Neural crest cell (in vitro differentiated cells): ENCODE results near the gene DGUOK. TPM values are rescaled to one million over a fixed set of nuclear protein-coding genes. Genes with fewer than 3 reads are reported as not detected.

Experiments used
- DNase-seq: peaks from one replicate; pipeline ENCODE4 v3.0.0; 2021; ENCODE audit warnings: low read depth, mixed read lengths, low spot score
- H3K27ac Mint-ChIP-seq: one replicate; pipeline ENCODE4 v1.8.0; 2021; ENCODE audit warnings: mild to moderate bottlenecking, mixed read lengths; ENCODE audit not compliant: unreplicated experiment
- H3K27me3 Mint-ChIP-seq: 2 replicates; pipeline ENCODE4 v1.8.0; 2021; ENCODE audit warnings: low read depth, mild to moderate bottlenecking, mixed read lengths
- H3K36me3 Mint-ChIP-seq: 2 replicates; pipeline ENCODE4 v1.8.0; 2021; ENCODE audit warnings: low read depth, mild to moderate bottlenecking, mixed read lengths
- H3K4me1 Mint-ChIP-seq: 2 replicates; pipeline ENCODE4 v1.8.0; 2021; ENCODE audit warnings: mixed read lengths
- H3K4me3 Mint-ChIP-seq: one replicate; pipeline ENCODE4 v1.8.0; 2021; ENCODE audit warnings: mild to moderate bottlenecking, mixed read lengths
- H3K9me3 Mint-ChIP-seq: 2 replicates; pipeline ENCODE4 v1.8.0; 2021; ENCODE audit warnings: mixed read lengths
- total RNA-seq: library from RNA; stranded (reverse); gene quantifications from 2 replicates; pipeline ENCODE4 v1.2.1, GENCODE V29; 2021
- TF ChIP-seq, protein P1 (sequence below): fragments of 200-600 bp; sonication (generic); conservative IDR thresholded peaks from 2 replicates; pipeline ENCODE4 v1.5.0; 2021; ENCODE audit warnings: antibody characterized with exemption, mild to moderate bottlenecking

DGUOK gene
- total RNA-seq, 1 donor from 2014 or later: 100 TPM

DNA sequence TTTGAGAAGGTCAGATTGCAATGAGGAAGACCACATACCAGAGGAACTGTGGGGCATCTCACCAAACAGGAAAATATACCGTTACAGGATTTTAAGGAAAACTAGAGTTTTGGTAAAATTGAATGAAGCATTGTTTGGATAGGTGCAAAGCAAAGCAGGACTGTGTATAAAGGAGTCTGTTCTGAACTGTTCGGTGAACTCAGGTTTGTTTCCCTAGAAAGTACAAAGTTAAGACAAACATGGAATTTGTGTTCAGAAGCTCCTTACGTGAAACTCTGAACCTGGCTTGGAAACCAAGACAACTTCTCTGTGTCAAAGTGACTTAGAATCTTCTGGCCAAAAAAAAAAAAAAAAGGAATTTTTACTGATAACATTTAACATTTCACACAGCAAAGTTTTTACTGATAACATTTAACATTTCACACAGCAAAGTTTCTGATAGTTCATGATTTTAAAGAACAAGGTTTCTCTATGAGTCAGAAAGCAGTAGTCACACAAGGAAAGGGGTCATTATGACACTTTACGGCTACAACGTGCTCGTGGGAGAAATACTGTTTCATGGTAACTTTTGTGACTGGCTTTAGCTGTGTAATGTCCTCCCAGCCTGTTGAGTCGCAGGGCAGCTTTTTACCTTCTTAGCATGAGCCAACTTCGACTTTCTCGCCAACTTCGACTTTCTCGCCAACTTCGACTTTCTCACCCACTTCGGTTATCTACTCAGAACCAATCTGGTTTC, 36.9 kb downstream of the DGUOK start:
- H3K9me3 Mint-ChIP-seq: peaks cover 6% of the 10 kb centered on the region
- H3K4me1 Mint-ChIP-seq: no peaks in the 10 kb centered on the region
- H3K4me3 Mint-ChIP-seq: no peak overlapping the region
- H3K27me3 Mint-ChIP-seq: no peaks in the 10 kb centered on the region
- TF ChIP-seq, protein P1, sequence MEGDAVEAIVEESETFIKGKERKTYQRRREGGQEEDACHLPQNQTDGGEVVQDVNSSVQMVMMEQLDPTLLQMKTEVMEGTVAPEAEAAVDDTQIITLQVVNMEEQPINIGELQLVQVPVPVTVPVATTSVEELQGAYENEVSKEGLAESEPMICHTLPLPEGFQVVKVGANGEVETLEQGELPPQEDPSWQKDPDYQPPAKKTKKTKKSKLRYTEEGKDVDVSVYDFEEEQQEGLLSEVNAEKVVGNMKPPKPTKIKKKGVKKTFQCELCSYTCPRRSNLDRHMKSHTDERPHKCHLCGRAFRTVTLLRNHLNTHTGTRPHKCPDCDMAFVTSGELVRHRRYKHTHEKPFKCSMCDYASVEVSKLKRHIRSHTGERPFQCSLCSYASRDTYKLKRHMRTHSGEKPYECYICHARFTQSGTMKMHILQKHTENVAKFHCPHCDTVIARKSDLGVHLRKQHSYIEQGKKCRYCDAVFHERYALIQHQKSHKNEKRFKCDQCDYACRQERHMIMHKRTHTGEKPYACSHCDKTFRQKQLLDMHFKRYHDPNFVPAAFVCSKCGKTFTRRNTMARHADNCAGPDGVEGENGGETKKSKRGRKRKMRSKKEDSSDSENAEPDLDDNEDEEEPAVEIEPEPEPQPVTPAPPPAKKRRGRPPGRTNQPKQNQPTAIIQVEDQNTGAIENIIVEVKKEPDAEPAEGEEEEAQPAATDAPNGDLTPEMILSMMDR: no peak
- peaks cover 22% of the 10 kb centered on the region for H3K36me3 Mint-ChIP-seq
- DNase-seq: no peak
- no peak overlapping the region for H3K27ac Mint-ChIP-seq

- Mint-ChIP-seq H3K9me3 (peaks cover 6% of the 10 kb centered on the region), H3K27me3 (no peaks in the 10 kb centered on the region), H3K4me3 (no peak overlapping the region), H3K36me3 (peaks cover 17% of the 10 kb centered on the region), H3K4me1 (no peaks in the 10 kb centered on the region), H3K27ac (no peak overlapping the region)
- no peak for DNase-seq
- TF ChIP-seq, protein P1: no peak
Observed at GRCh38 chr2:73964223-73964622, 37.5 kb downstream of the DGUOK start.

DNA sequence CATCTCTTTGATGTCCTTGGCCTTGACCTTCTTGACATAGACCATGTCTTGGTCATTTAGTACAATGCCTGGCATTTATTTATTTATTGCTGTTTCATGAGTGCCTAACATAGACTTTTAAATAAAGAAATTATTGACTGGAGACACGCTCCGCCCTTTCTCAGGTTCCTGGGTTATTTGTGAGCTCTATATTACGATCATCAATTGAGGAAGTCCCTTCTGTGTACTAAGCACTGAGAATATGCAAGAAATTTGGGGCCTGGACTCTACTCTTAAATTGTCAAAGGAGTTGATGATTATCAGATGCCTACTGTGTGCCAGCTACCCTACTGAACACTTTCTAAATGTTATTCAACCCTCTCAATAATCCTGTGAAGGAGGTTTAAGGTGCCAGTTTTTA, 38.4 kb downstream of the DGUOK start:
- no peaks in the 10 kb centered on the region for H3K4me1 Mint-ChIP-seq
- H3K36me3 Mint-ChIP-seq: peaks cover 11% of the 10 kb centered on the region
- no peak overlapping the region for H3K4me3 Mint-ChIP-seq
- no peak overlapping the region for H3K27ac Mint-ChIP-seq
- no peak for DNase-seq
- TF ChIP-seq, protein P1: no peak
- H3K9me3 Mint-ChIP-seq: peaks cover 6% of the 10 kb centered on the region
- no peaks in the 10 kb centered on the region for H3K27me3 Mint-ChIP-seq

DNA sequence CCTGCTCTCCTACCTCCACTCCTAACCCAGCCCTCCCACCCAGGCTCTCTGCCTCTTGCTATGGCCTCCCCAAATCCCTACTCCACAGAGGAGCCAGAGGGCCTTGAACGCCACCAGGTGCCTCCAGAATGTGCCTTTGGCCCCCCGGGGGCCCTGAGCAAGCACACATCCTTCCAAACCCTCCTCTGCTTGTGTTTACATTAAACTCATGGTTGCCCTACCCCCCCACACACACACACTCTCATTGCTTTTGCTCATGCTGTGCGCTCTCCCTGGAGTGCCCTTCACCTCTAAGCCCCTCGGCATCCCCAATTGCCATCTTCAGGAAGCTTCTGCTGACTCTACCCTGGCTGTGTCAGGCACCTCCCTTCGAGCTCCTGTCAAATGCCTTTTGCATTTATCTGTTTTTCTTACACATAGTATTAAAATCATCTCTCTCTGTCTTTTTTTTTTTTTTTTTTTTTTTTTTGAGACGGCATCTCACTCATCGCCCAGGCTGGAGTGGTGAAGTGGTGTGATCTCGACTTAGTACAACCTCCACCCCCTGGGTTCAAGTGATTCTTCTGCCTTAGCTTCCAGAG, 41.8 kb downstream of the DGUOK start:
- Mint-ChIP-seq H3K4me1 (peaks cover 12% of the 10 kb centered on the region), H3K36me3 (no peaks in the 10 kb centered on the region), H3K4me3 (no peak overlapping the region), H3K27me3 (peaks cover 6% of the 10 kb centered on the region), H3K9me3 (no peaks in the 10 kb centered on the region), H3K27ac (no peak overlapping the region)
- TF ChIP-seq, protein P1: no peak
- DNase-seq: no peak

DNA sequence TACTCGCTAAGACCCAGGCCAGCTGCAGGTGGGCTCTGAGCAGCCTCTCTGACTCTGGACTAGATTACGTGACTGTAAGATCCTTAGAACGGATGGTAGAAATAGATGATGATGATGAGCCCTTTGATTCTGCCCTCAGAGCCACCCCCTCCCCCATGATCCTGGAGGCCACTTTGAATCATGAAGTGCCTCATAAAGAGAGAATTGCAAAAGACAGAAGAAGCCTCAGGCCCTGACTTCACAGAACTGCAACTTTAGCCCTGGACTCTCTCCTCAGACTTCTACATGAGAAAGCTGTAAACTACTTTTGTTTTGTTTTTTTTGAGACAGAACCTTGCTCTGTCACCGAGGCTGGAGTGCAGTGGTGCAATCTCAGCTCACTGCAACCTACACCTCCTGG, 42.7 kb downstream of the DGUOK start:
- TF ChIP-seq, protein P1: no peak
- H3K27me3 Mint-ChIP-seq: peaks cover 6% of the 10 kb centered on the region
- DNase-seq: no peak
- H3K36me3 Mint-ChIP-seq: no peaks in the 10 kb centered on the region
- H3K9me3 Mint-ChIP-seq: no peaks in the 10 kb centered on the region
- H3K4me3 Mint-ChIP-seq: no peak overlapping the region
- H3K4me1 Mint-ChIP-seq: peaks cover 12% of the 10 kb centered on the region
- no peak overlapping the region for H3K27ac Mint-ChIP-seq
